HepG2 (cell line): ENCODE results near the gene PLCB1. TPM values are rescaled to one million over a fixed set of nuclear protein-coding genes. Genes with fewer than 3 reads are reported as not detected.
A peak's percentile ranks its signal among the peaks of the same experiment; 100 is the strongest.

Experiments used
- ATF1 ChIP-seq: IDR thresholded peaks from 2 replicates; pipeline ENCODE4 v1.6.1; 2016; ENCODE audit warnings: mild to moderate bottlenecking, control low read depth
- ATF7-NPFF ChIP-seq: sonication (generic); formaldehyde crosslinking; IDR thresholded peaks from 2 replicates; pipeline ENCODE4 v1.8.1; 2023; ENCODE audit warnings: mild to moderate bottlenecking, low read depth, missing genetic modification reagents, moderate library complexity
- CC2D1A ChIP-seq: sonication (generic); formaldehyde crosslinking; IDR thresholded peaks from 2 replicates; pipeline ENCODE4 v1.8.1; 2023; ENCODE audit warnings: mild to moderate bottlenecking, missing genetic modification reagents
- DRAP1 ChIP-seq: IDR thresholded peaks from 2 replicates; pipeline ENCODE4 v1.6.1; 2016; ENCODE audit warnings: missing genetic modification reagents, missing compliant biosample characterization
- FOSL2 ChIP-seq: sonication (generic); formaldehyde crosslinking; IDR thresholded peaks from 2 replicates; pipeline ENCODE4 v1.4.0; 2020; ENCODE audit warnings: missing genetic modification reagents
- GABPA ChIP-seq, 2 experiments: IDR thresholded peaks; 2 replicates each; pipeline ENCODE4 v1.6.1; 2011 to 2016; ENCODE audit warnings: low read depth in 2 of 2, low read length in 1 of 2, missing biosample characterization in 1 of 2, missing genetic modification characterization in 1 of 2
- HIVEP1 ChIP-seq: sonication (generic); formaldehyde crosslinking; IDR thresholded peaks from 2 replicates; pipeline ENCODE4 v1.4.0; 2020; ENCODE audit warnings: mild to moderate bottlenecking, missing genetic modification reagents
- NFYB ChIP-seq: sonication (generic); formaldehyde crosslinking; IDR thresholded peaks from 2 replicates; pipeline ENCODE4 v1.4.0; 2020; ENCODE audit warnings: missing genetic modification reagents
- PCBP2 ChIP-seq: fragments of 200-400 bp; formaldehyde crosslinking; optimal IDR thresholded peaks from 2 replicates; pipeline ENCODE3; 2018; ENCODE audit warnings: low read length, low read depth; ENCODE audit not compliant: poor library complexity, severe bottlenecking
- PTBP1 ChIP-seq: fragments of 200-400 bp; formaldehyde crosslinking; IDR thresholded peaks from 2 replicates; pipeline ENCODE4 v1.6.1; 2018; ENCODE audit warnings: low read length, low read depth; ENCODE audit not compliant: poor library complexity, severe bottlenecking
- ZFP82 ChIP-seq: sonication (generic); formaldehyde crosslinking; IDR thresholded peaks from 2 replicates; pipeline ENCODE4 v1.5.1; 2020; ENCODE audit warnings: mild to moderate bottlenecking, missing genetic modification reagents, borderline replicate concordance
- ZIK1 ChIP-seq: sonication (generic); formaldehyde crosslinking; IDR thresholded peaks from 2 replicates; pipeline ENCODE4 v1.5.0; 2020; ENCODE audit warnings: mild to moderate bottlenecking, low read depth, missing genetic modification reagents, borderline replicate concordance
- ZNF3 ChIP-seq: IDR thresholded peaks from 2 replicates; pipeline ENCODE4 v1.7.0; 2017; ENCODE audit warnings: inconsistent platforms
- ZNF383 ChIP-seq: sonication (generic); formaldehyde crosslinking; IDR thresholded peaks from 2 replicates; pipeline ENCODE4 v1.4.0; 2020; ENCODE audit warnings: missing genetic modification reagents, mild to moderate bottlenecking, borderline replicate concordance
- ZNF550 ChIP-seq: sonication (generic); formaldehyde crosslinking; IDR thresholded peaks from 2 replicates; pipeline ENCODE4 v1.4.0; 2020; ENCODE audit warnings: mild to moderate bottlenecking, missing genetic modification reagents, borderline replicate concordance
- ZNF597 ChIP-seq: sonication (generic); formaldehyde crosslinking; IDR thresholded peaks from 2 replicates; pipeline ENCODE4 v1.5.0; 2020; ENCODE audit warnings: missing genetic modification reagents
- ZNF724P ChIP-seq: sonication (generic); formaldehyde crosslinking; IDR thresholded peaks from 2 replicates; pipeline ENCODE4 v1.8.0; 2022; ENCODE audit warnings: missing genetic modification reagents, borderline replicate concordance
- ZNF75D ChIP-seq: sonication (generic); formaldehyde crosslinking; IDR thresholded peaks from 2 replicates; pipeline ENCODE4 v1.8.1; 2023; ENCODE audit warnings: missing genetic modification reagents, mild to moderate bottlenecking, borderline replicate concordance
- ZNF761 ChIP-seq: sonication (generic); formaldehyde crosslinking; conservative IDR thresholded peaks from 2 replicates; pipeline ENCODE4 v1.4.0; 2020; ENCODE audit warnings: mild to moderate bottlenecking, missing genetic modification reagents
- polyA plus RNA-seq, 8 experiments: library from polyadenylated mRNA; depleted of rRNA in 3 of 8; stranded (reverse) in 7 of 8; unstranded in 1 of 8; fragments of >200 nt; fragmentation: Illumina TruSeq in 4 of 8; extraction: Trizol in 4 of 8; gene quantifications; 2 replicates each; pipeline versions ENCODE4 v1.2.1 to v1.2.3, GENCODE V29; 2011 to 2016; ENCODE audit warnings: low read depth in 4 of 8, missing spikeins in 1 of 8, mixed read lengths in 1 of 8; ENCODE audit not compliant: insufficient read depth in 1 of 8
- total RNA-seq, 5 experiments: library from RNA; depleted of rRNA; stranded (reverse); fragments of >200 nt; fragmentation: Illumina TruSeq; extraction: Trizol; gene quantifications; 2 replicates each; pipeline ENCODE4 v1.2.3, GENCODE V29; 2016; ENCODE audit warnings: low read depth in 1 of 5
- TF ChIP-seq, protein P1 (sequence below): sonication (generic); formaldehyde crosslinking; IDR thresholded peaks from 2 replicates; pipeline ENCODE4 v1.8.0; 2022; ENCODE audit warnings: mild to moderate bottlenecking, missing genetic modification reagents, moderate library complexity
- TF ChIP-seq, protein P2 (sequence below): sonication (generic); formaldehyde crosslinking; IDR thresholded peaks from 2 replicates; pipeline ENCODE4 v1.4.0; 2020; ENCODE audit warnings: missing genetic modification reagents
- TF ChIP-seq, protein P3 (sequence below): IDR thresholded peaks from 2 replicates; pipeline ENCODE4 v1.6.1; 2012; ENCODE audit warnings: low read depth, low read length, improper control_type of control experiment

The PLCB1 gene
- total and polyA plus RNA-seq, 2 of the 13 experiments (the other 11 are each of a cell fraction or from before 2014, with no cell fraction given) = 42.4 to 55.9 TPM

DNA sequence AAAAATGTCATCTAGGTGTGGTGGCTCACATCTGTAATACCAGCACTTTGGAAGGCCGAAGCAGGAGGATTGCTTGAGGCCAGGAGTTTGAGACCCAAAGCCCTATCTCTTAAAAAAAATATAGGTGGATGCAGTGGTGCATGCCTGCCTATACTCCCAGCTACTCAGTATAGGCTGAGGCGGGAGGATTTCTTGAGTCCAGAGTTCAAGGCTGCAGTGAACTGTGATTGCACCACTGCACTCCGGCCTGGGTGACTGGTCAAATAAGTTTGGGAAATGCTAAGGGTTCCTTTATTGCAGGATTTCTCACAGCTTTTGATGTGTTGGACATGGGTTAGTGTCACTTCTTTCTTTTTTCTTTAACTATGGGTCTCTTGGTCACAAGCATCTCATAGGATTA is 261.3 kb downstream of the PLCB1 start (continued):
- TF ChIP-seq PCBP2 = no peak
- TF ChIP-seq ZNF3 = no peak
- TF ChIP-seq, protein P1, sequence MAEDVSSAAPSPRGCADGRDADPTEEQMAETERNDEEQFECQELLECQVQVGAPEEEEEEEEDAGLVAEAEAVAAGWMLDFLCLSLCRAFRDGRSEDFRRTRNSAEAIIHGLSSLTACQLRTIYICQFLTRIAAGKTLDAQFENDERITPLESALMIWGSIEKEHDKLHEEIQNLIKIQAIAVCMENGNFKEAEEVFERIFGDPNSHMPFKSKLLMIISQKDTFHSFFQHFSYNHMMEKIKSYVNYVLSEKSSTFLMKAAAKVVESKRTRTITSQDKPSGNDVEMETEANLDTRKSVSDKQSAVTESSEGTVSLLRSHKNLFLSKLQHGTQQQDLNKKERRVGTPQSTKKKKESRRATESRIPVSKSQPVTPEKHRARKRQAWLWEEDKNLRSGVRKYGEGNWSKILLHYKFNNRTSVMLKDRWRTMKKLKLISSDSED (CRISPR knock-in tag) = no peak
- TF ChIP-seq ZIK1 = no peak
- no peak for TF ChIP-seq HIVEP1 (CRISPR knock-in tag)
- no peak for TF ChIP-seq ZNF383
- TF ChIP-seq, protein P2, sequence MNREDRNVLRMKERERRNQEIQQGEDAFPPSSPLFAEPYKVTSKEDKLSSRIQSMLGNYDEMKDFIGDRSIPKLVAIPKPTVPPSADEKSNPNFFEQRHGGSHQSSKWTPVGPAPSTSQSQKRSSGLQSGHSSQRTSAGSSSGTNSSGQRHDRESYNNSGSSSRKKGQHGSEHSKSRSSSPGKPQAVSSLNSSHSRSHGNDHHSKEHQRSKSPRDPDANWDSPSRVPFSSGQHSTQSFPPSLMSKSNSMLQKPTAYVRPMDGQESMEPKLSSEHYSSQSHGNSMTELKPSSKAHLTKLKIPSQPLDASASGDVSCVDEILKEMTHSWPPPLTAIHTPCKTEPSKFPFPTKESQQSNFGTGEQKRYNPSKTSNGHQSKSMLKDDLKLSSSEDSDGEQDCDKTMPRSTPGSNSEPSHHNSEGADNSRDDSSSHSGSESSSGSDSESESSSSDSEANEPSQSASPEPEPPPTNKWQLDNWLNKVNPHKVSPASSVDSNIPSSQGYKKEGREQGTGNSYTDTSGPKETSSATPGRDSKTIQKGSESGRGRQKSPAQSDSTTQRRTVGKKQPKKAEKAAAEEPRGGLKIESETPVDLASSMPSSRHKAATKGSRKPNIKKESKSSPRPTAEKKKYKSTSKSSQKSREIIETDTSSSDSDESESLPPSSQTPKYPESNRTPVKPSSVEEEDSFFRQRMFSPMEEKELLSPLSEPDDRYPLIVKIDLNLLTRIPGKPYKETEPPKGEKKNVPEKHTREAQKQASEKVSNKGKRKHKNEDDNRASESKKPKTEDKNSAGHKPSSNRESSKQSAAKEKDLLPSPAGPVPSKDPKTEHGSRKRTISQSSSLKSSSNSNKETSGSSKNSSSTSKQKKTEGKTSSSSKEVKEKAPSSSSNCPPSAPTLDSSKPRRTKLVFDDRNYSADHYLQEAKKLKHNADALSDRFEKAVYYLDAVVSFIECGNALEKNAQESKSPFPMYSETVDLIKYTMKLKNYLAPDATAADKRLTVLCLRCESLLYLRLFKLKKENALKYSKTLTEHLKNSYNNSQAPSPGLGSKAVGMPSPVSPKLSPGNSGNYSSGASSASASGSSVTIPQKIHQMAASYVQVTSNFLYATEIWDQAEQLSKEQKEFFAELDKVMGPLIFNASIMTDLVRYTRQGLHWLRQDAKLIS (CRISPR knock-in tag) = no peak
- no peak for TF ChIP-seq CC2D1A
- TF ChIP-seq ZNF597 (CRISPR knock-in tag) = no peak
- TF ChIP-seq ZNF550 (CRISPR knock-in tag) = no peak
- TF ChIP-seq ZNF724P (CRISPR knock-in tag) = no peak
- no peak for TF ChIP-seq ZNF761 (CRISPR knock-in tag)
- TF ChIP-seq DRAP1 = no peak
- TF ChIP-seq, protein P3, sequence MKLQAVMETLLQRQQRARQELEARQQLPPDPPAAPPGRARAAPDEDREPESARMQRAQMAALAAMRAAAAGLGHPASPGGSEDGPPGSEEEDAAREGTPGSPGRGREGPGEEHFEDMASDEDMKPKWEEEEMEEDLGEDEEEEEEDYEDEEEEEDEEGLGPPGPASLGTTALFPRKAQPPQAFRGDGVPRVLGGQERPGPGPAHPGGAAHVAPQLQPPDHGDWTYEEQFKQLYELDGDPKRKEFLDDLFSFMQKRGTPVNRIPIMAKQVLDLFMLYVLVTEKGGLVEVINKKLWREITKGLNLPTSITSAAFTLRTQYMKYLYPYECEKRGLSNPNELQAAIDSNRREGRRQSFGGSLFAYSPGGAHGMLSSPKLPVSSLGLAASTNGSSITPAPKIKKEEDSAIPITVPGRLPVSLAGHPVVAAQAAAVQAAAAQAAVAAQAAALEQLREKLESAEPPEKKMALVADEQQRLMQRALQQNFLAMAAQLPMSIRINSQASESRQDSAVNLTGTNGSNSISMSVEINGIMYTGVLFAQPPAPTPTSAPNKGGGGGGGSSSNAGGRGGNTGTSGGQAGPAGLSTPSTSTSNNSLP = no peak
- no peak for TF ChIP-seq PTBP1
- TF ChIP-seq GABPA (IDR thresholded peaks at IDR 0.05; ENCODE audit: low read depth, low read length) = no peak
- TF ChIP-seq GABPA (CRISPR knock-in tag; IDR thresholded peaks at IDR 0.05; ENCODE audit: low read depth) = no peak
- TF ChIP-seq NFYB (CRISPR knock-in tag) = no peak
- TF ChIP-seq ZNF75D (CRISPR knock-in tag) = no peak
- peak; percentile 62 for TF ChIP-seq FOSL2 (CRISPR knock-in tag)
- 0 out of 2 replicates have a peak, but pooled peaks have one; percentile 53 for TF ChIP-seq ZFP82 (CRISPR knock-in tag)
- no peak for TF ChIP-seq ATF7-NPFF (CRISPR knock-in tag)
- no peak for TF ChIP-seq ATF1 (CRISPR knock-in tag)
